ENCODE results near the gene TH. TPM values are rescaled to one million over a fixed set of nuclear protein-coding genes. Genes with fewer than 3 reads are reported as not detected.

The TH gene
- total and polyA plus RNA-seq, 2 experiments from 2014 or later = 0.34 TPM; not detected in 1

GRCh38 chr11:2116680-2117079 is 54.9 kb downstream of the TH start:
- ATAC-seq = no peak
- TF ChIP-seq EZH2phosphoT487 (IDR thresholded peaks at IDR 0.05; ENCODE audit: unreplicated experiment) (no peak), JUNB (IDR thresholded peaks at IDR 0.05; ENCODE audit: unreplicated experiment) (no peak), ZNF331 (CRISPR knock-in tag; IDR thresholded peaks at IDR 0.05; ENCODE audit: low read depth) (no peak), CTCF (conservative IDR thresholded peaks at IDR 0.05; ENCODE audit: low read depth in 2 of 2) (no peak), ZNF462 (CRISPR knock-in tag; IDR thresholded peaks at IDR 0.05) (no peak), POLR2AphosphoS5 (IDR thresholded peaks at IDR 0.05; ENCODE audit: low read depth) (no peak)
- no peak overlapping the region for H3K27ac ChIP-seq (ENCODE audit: low read depth)

More at GRCh38 chr11:2116680-2117079, 54.9 kb downstream of the TH start:
- Histone ChIP-seq H3F3A (replicated peaks; ENCODE audit: low read depth) (no peaks in the 10 kb centered on the region), H2AFZ (no peak overlapping the region), H3K9me2 (ENCODE audit: insufficient read depth) (no peaks in the 10 kb centered on the region), H3K4me1 (ENCODE audit: insufficient read depth) (no peaks in the 10 kb centered on the region), H3K4me2 (no peak overlapping the region), H3K27me3 (ENCODE audit: insufficient read depth) (no peaks in the 10 kb centered on the region), H3K36me3 (ENCODE audit: insufficient read depth) (no peaks in the 10 kb centered on the region), H3K4me3 (no peak overlapping the region), H4K20me1 (replicated peaks; ENCODE audit: insufficient read depth) (no peaks in the 10 kb centered on the region), H3K79me2 (replicated peaks; ENCODE audit: insufficient read depth) (no peaks in the 10 kb centered on the region)
- Mint-ChIP-seq H3K4me1 (peaks cover 4% of the 10 kb centered on the region; the same call in 1 of the 3 replicates), H3K36me3 (ENCODE audit: low read depth) (peaks cover 11% of the 10 kb centered on the region), H3K4me3 (no peak overlapping the region), H3K27ac (no peak overlapping the region), H3K9me3 (peaks cover 22% of the 10 kb centered on the region), H3K27me3 (ENCODE audit: insufficient read depth, low read depth, poor library complexity) (peaks cover 7% of the 10 kb centered on the region)
- DNase-seq (ENCODE audit: low spot score) = no peak

Data from GM23338 (cell line).